OCI-LY7 (cell line): ENCODE data around the gene CHRNA4. TPM values are rescaled to one million over a fixed set of nuclear protein-coding genes. Genes with fewer than 3 reads are reported as not detected.

Experiments used
- BruUV-seq: library from RNA; stranded (reverse); fragments of 400-500 nt; replicated peaks from 2 replicates; lab custom pipeline; 2021; lab: Mats Ljungman, UMichigan
- CTCF ChIA-PET: fragments of 300-600 bp; sonication (Branson Sonifier 250); formaldehyde crosslinking; loops from one replicate; lab custom pipeline; 2022; ENCODE audit warnings: antibody characterized with exemption; ENCODE audit not compliant: unreplicated experiment; lab: Charles Lee
- POLR2A ChIA-PET: fragments of 300-600 bp; sonication (Branson Sonifier 250); formaldehyde crosslinking; loops from one replicate; lab custom pipeline; 2022; ENCODE audit warnings: antibody characterized with exemption; lab: Charles Lee
- DNase-seq: peaks from one replicate; pipeline ENCODE4 v3.0.0-alpha.2; 2015; ENCODE audit warnings: low spot score
- H2AFZ ChIP-seq: fragments of 200-600 bp; sonication (generic), shearing (Covaris generic); 2 replicates; pipeline ENCODE4 v1.6.1; 2014; ENCODE audit warnings: mild to moderate bottlenecking, antibody characterized with exemption, low read length, moderate library complexity
- H3K27ac ChIP-seq: fragments of 200-600 bp; sonication (generic); 2 replicates; pipeline ENCODE4 v1.5.1; 2014; ENCODE audit warnings: mixed run types, low read depth, mild to moderate bottlenecking, moderate library complexity, low read length, inconsistent platforms; ENCODE audit not compliant: poor library complexity, severe bottlenecking
- H3K36me3 ChIP-seq: fragments of 200-600 bp; sonication (generic); 2 replicates; pipeline ENCODE4 v1.6.1; 2014; ENCODE audit warnings: mild to moderate bottlenecking, antibody characterized with exemption, low read length, moderate library complexity, mixed read lengths; ENCODE audit not compliant: insufficient read depth
- H3K4me1 ChIP-seq: fragments of 200-600 bp; sonication (generic); 2 replicates; pipeline ENCODE4 v1.5.1; 2014; ENCODE audit warnings: mild to moderate bottlenecking, low read length; ENCODE audit not compliant: insufficient read depth, poor library complexity, severe bottlenecking
- H3K4me2 ChIP-seq: fragments of 200-600 bp; sonication (generic); 2 replicates; pipeline ENCODE4 v1.6.1; 2014; ENCODE audit warnings: mild to moderate bottlenecking, low read length
- H3K4me3 ChIP-seq: fragments of 200-600 bp; sonication (generic); 2 replicates; pipeline ENCODE4 v1.5.1; 2014; ENCODE audit warnings: mild to moderate bottlenecking, low read depth, low read length; ENCODE audit not compliant: poor library complexity, severe bottlenecking
- H3K79me2 ChIP-seq: fragments of 200-600 bp; sonication (generic); 2 replicates; pipeline ENCODE4 v1.6.1; 2016; ENCODE audit warnings: low read depth, mild to moderate bottlenecking, low read length, moderate library complexity, mixed read lengths; ENCODE audit not compliant: insufficient read depth
- H3K9me2 ChIP-seq: fragments of 200-600 bp; sonication (generic); 2 replicates; pipeline ENCODE4 v1.6.1; 2016; ENCODE audit warnings: mild to moderate bottlenecking, low read length, mixed read lengths; ENCODE audit not compliant: insufficient read depth
- H3K9me3 ChIP-seq: fragments of 200-600 bp; sonication (generic); 2 replicates; pipeline ENCODE4 v1.6.1; 2014; ENCODE audit warnings: mild to moderate bottlenecking, mixed run types, low read length, mixed read lengths
- H4K20me1 ChIP-seq: fragments of 200-600 bp; sonication (generic); 2 replicates; pipeline ENCODE4 v1.6.1; 2014; ENCODE audit warnings: mild to moderate bottlenecking, antibody characterized with exemption, low read length, moderate library complexity, mixed read lengths; ENCODE audit not compliant: insufficient read depth
- EZH2phosphoT487 ChIP-seq: fragments of 200-600 bp; sonication (generic); IDR thresholded peaks from 2 replicates; pipeline ENCODE4 v1.6.1; 2018; ENCODE audit warnings: low read depth, borderline replicate concordance, mild to moderate bottlenecking, mixed run types, antibody characterized with exemption, low read length, moderate library complexity, mixed read lengths
- intact Hi-C: fragments of 100-400 bp; cut with micrococcal nuclease; formaldehyde crosslinking; loops from one replicate; pipeline ENCODE4 v1.10.0; 2022; ENCODE audit not compliant: unreplicated experiment
- total RNA-seq, 2 experiments: library from RNA; depleted of rRNA in 1 of 2; stranded (reverse); fragments of >200 nt in 1 of 2; shearing (Covaris generic) in 1 of 2; gene quantifications; 2 replicates each; pipeline ENCODE4 v1.2.3, GENCODE V29; 2014 to 2022
- TF ChIP-seq, protein P1 (sequence below): fragments of 200-600 bp; sonication (generic); conservative IDR thresholded peaks from 2 replicates; pipeline ENCODE4 v1.5.1; 2014; ENCODE audit warnings: mild to moderate bottlenecking, antibody characterized with exemption, low read length, moderate library complexity, mixed read lengths

Gene CHRNA4
- total RNA-seq, 2 experiments from 2014 or later = not detected

DNA sequence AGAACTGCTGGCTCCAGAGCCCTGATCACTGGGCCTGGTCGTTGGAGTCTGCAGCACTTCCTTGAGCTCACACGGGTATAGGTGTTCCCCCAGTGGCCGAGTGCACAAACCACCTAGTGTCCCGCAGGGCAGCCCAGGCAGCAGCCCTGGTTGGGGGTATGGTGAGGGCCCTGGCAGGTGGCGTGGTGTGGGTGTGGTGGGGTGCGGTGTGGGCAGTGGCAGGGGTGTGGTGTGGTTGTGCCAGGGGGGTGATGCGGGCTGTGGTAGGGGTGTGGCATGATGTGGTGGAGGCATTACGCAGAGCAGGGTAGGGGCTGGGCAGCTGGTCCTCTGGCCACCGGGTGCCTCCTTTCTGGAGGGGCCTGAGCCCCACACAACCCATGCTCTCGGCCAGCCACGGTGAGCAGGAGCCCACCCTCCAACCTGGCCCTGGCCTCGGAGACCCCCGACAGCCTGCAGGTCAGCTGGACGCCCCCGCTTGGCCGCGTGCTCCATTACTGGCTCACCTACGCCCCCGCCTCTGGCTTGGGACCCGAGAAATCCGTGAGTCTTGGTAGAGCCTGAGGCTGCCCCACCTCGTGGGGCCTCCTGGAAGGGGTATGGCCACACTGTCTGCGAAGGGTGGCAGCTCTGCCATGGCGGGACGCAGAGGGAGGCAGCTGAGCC, 47.7 kb downstream of the CHRNA4 start:
- Histone ChIP-seq H3K27ac (no peak overlapping the region), H4K20me1 (no peaks in the 10 kb centered on the region), H2AFZ (no peak overlapping the region), H3K79me2 (no peaks in the 10 kb centered on the region), H3K9me2 (no peaks in the 10 kb centered on the region), H3K4me3 (no peak overlapping the region), H3K36me3 (no peaks in the 10 kb centered on the region), H3K4me2 (no peak overlapping the region), H3K4me1 (no peaks in the 10 kb centered on the region), H3K9me3 (no peaks in the 10 kb centered on the region)
- no TSS peak for BruUV-seq
- DNase-seq = no peak
- intact Hi-C loops = no loop called here
- POLR2A ChIA-PET = no interaction called here
- CTCF ChIA-PET = interaction anchor here (0.6 kb wide), 2 partner anchors 20 to 109 kb away, joined by 3 read pairs; no protein-coding TSS in a partner anchor
- TF ChIP-seq, protein P1, sequence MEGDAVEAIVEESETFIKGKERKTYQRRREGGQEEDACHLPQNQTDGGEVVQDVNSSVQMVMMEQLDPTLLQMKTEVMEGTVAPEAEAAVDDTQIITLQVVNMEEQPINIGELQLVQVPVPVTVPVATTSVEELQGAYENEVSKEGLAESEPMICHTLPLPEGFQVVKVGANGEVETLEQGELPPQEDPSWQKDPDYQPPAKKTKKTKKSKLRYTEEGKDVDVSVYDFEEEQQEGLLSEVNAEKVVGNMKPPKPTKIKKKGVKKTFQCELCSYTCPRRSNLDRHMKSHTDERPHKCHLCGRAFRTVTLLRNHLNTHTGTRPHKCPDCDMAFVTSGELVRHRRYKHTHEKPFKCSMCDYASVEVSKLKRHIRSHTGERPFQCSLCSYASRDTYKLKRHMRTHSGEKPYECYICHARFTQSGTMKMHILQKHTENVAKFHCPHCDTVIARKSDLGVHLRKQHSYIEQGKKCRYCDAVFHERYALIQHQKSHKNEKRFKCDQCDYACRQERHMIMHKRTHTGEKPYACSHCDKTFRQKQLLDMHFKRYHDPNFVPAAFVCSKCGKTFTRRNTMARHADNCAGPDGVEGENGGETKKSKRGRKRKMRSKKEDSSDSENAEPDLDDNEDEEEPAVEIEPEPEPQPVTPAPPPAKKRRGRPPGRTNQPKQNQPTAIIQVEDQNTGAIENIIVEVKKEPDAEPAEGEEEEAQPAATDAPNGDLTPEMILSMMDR = no peak
- no peak for TF ChIP-seq EZH2phosphoT487

DNA sequence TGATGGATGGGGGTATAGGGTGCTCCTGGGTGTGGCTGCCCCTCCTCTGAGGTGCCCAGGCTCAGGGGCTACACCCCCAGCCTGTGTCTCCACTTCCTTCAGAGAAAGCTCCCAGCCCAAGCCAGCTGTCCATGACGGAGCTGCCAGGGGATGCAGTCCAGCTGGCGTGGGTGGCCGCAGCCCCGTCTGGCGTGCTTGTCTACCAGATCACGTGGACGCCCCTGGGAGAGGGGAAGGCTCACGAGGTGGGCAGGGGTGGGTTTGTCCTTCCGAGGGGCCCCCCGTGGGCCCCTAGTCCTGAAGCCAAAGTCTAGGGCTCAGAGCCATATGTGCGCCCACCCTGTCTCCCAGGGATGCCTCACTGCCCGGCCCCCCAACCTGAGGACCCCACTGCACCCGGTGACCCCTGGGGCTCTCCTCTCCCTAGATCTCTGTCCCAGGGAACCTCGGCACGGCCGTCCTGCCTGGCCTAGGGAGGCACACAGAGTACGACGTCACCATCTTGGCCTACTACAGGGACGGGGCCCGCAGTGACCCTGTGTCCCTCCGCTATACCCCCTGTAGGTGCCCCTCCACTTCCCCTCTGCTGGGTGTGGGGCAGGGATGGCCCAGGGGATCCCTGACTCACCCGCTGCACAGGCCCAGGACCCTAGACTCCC, 48.3 kb downstream of the CHRNA4 start:
- Histone ChIP-seq H4K20me1 (no peaks in the 10 kb centered on the region), H2AFZ (no peak overlapping the region), H3K4me1 (no peaks in the 10 kb centered on the region), H3K9me3 (no peaks in the 10 kb centered on the region), H3K27ac (no peak overlapping the region), H3K9me2 (no peaks in the 10 kb centered on the region), H3K79me2 (no peaks in the 10 kb centered on the region), H3K4me3 (no peak overlapping the region), H3K36me3 (no peaks in the 10 kb centered on the region), H3K4me2 (no peak overlapping the region)
- BruUV-seq = no TSS peak
- intact Hi-C loops = no loop called here
- DNase-seq = no peak
- ChIA-PET POLR2A (no interaction called here), CTCF (interaction anchor here (0.6 kb wide), 2 partner anchors 21 to 110 kb away, joined by 3 read pairs; no protein-coding TSS in a partner anchor)
- TF ChIP-seq, protein P1 = no peak
- no peak for TF ChIP-seq EZH2phosphoT487

- Histone ChIP-seq H3K4me2 (no peak overlapping the region), H3K36me3 (no peaks in the 10 kb centered on the region), H3K4me1 (no peaks in the 10 kb centered on the region), H3K9me2 (no peaks in the 10 kb centered on the region), H2AFZ (no peak overlapping the region), H3K27ac (no peak overlapping the region), H4K20me1 (no peaks in the 10 kb centered on the region), H3K9me3 (no peaks in the 10 kb centered on the region), H3K79me2 (no peaks in the 10 kb centered on the region), H3K4me3 (no peak overlapping the region)
- intact Hi-C loops = no loop called here
- POLR2A ChIA-PET = no interaction called here
- CTCF ChIA-PET = no interaction called here
- no peak for TF ChIP-seq EZH2phosphoT487
- TF ChIP-seq, protein P1 = no peak
- no peak for DNase-seq
- BruUV-seq = no TSS peak
Measured at GRCh38 chr20:63312273-63312672, 48.9 kb downstream of the CHRNA4 start.
